Measurements from ENCODE around the gene FHOD1.
A peak's percentile ranks its signal among the peaks of the same experiment; 100 is the strongest.

FHOD1 gene

DNA sequence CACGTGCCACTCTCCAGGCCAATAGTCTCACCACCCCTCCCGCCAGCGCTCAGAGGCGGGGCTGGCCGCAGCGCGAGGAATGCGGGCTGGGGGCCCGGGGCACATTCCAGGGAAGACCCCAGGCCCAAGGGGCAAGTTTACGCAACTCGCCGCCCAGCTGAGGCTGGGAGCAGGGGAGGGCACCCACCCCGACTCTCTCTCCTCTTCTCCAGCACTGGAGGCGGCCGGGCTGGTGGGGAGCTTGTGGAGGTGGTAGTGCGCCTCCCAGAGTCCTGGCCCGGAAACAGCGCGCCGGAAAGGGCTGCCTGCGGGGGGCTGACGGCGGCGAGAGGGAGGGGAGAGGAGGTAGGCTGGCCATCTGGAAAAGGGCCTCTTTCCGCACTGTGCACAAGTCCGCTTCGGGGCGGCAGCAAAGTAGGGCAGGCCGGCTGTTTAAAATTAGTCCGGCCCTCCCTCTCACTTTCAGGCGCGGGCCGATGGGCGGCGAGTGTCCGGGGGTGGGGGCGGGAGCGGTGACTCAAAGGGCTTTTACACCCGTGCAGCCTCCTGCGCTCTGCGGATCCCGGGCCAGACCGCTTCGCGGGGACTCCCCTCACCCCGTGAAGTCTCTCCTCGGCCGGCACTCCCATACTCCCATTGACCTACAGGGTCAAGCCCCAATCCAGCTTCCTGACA lies 1.1 kb downstream of the FHOD1 start (continued):
- TF ChIP-seq, protein P1, sequence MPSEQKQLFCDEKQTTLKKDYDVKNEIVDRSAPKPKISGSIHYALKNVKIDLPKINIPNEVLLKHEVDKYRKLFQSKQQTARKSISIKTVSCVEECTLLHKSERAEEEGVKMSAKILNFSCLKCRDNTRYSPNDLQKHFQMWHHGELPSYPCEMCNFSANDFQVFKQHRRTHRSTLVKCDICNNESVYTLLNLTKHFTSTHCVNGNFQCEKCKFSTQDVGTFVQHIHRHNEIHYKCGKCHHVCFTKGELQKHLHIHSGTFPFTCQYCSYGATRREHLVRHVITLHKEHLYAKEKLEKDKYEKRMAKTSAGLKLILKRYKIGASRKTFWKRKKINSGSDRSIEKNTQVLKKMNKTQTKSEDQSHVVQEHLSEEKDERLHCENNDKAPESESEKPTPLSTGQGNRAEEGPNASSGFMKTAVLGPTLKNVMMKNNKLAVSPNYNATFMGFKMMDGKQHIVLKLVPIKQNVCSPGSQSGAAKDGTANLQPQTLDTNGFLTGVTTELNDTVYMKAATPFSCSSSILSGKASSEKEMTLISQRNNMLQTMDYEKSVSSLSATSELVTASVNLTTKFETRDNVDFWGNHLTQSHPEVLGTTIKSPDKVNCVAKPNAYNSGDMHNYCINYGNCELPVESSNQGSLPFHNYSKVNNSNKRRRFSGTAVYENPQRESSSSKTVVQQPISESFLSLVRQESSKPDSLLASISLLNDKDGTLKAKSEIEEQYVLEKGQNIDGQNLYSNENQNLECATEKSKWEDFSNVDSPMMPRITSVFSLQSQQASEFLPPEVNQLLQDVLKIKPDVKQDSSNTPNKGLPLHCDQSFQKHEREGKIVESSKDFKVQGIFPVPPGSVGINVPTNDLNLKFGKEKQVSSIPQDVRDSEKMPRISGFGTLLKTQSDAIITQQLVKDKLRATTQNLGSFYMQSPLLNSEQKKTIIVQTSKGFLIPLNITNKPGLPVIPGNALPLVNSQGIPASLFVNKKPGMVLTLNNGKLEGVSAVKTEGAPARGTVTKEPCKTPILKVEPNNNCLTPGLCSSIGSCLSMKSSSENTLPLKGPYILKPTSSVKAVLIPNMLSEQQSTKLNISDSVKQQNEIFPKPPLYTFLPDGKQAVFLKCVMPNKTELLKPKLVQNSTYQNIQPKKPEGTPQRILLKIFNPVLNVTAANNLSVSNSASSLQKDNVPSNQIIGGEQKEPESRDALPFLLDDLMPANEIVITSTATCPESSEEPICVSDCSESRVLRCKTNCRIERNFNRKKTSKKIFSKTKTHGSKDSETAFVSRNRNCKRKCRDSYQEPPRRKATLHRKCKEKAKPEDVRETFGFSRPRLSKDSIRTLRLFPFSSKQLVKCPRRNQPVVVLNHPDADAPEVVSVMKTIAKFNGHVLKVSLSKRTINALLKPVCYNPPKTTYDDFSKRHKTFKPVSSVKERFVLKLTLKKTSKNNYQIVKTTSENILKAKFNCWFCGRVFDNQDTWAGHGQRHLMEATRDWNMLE (tag by site-specific recombination; conservative IDR thresholded peaks at IDR 0.05; ENCODE audit: low read depth) = no peak
- TF ChIP-seq ZNF660 (tag by site-specific recombination; IDR thresholded peaks at IDR 0.05) (peak; percentile 69; the same call in 1 of the 2 replicates), ZFHX2 (tag by site-specific recombination; conservative IDR thresholded peaks at IDR 0.05) (peak; percentile 87), KLF16 (tag by site-specific recombination; IDR thresholded peaks at IDR 0.05) (0 out of 2 replicates have a peak, but pooled peaks have one; percentile 75), ZNF473 (tag by site-specific recombination; IDR thresholded peaks at IDR 0.05) (no peak), GFI1B (tag by site-specific recombination; IDR thresholded peaks at IDR 0.05) (no peak), ZXDB (tag by site-specific recombination; IDR thresholded peaks at IDR 0.05) (peak; percentile 76), SP7 (tag by site-specific recombination; IDR thresholded peaks at IDR 0.05) (peak; percentile 75), KLF7 (tag by site-specific recombination; IDR thresholded peaks at IDR 0.05; ENCODE audit: borderline replicate concordance) (peak; percentile 62; the same call in 1 of the 2 replicates), ZIC2 (tag by site-specific recombination; IDR thresholded peaks at IDR 0.05) (peak; percentile 74), ZNF48 (tag by site-specific recombination; IDR thresholded peaks at IDR 0.05) (no peak), ZNF621 (tag by site-specific recombination; IDR thresholded peaks at IDR 0.05) (no peak), ZNF701 (tag by site-specific recombination; IDR thresholded peaks at IDR 0.05) (no peak), ZNF19 (tag by site-specific recombination; IDR thresholded peaks at IDR 0.05; ENCODE audit: low read depth) (no peak), ZNF239 (tag by site-specific recombination; IDR thresholded peaks at IDR 0.05) (no peak), ZNF2 (tag by site-specific recombination; IDR thresholded peaks at IDR 0.05) (no peak), MEIS1 (CRISPR knock-in tag; IDR thresholded peaks at IDR 0.05; ENCODE audit: borderline replicate concordance) (no peak), ZNF837 (tag by site-specific recombination; IDR thresholded peaks at IDR 0.05) (no peak), ZSCAN30 (tag by site-specific recombination; IDR thresholded peaks at IDR 0.05) (0 out of 2 replicates have a peak, but pooled peaks have one; percentile 40), TRIM28 (IDR thresholded peaks at IDR 0.05; ENCODE audit: borderline replicate concordance, low read length) (no peak), ZNF169 (tag by site-specific recombination; IDR thresholded peaks at IDR 0.05) (no peak), GLIS2 (tag by site-specific recombination; IDR thresholded peaks at IDR 0.05) (peak; percentile 97), ZNF670 (tag by site-specific recombination; IDR thresholded peaks at IDR 0.05; ENCODE audit: low read depth) (no peak), ZNF830 (tag by site-specific recombination; IDR thresholded peaks at IDR 0.05; ENCODE audit: low read depth) (no peak)
- TF ChIP-seq, protein P2, sequence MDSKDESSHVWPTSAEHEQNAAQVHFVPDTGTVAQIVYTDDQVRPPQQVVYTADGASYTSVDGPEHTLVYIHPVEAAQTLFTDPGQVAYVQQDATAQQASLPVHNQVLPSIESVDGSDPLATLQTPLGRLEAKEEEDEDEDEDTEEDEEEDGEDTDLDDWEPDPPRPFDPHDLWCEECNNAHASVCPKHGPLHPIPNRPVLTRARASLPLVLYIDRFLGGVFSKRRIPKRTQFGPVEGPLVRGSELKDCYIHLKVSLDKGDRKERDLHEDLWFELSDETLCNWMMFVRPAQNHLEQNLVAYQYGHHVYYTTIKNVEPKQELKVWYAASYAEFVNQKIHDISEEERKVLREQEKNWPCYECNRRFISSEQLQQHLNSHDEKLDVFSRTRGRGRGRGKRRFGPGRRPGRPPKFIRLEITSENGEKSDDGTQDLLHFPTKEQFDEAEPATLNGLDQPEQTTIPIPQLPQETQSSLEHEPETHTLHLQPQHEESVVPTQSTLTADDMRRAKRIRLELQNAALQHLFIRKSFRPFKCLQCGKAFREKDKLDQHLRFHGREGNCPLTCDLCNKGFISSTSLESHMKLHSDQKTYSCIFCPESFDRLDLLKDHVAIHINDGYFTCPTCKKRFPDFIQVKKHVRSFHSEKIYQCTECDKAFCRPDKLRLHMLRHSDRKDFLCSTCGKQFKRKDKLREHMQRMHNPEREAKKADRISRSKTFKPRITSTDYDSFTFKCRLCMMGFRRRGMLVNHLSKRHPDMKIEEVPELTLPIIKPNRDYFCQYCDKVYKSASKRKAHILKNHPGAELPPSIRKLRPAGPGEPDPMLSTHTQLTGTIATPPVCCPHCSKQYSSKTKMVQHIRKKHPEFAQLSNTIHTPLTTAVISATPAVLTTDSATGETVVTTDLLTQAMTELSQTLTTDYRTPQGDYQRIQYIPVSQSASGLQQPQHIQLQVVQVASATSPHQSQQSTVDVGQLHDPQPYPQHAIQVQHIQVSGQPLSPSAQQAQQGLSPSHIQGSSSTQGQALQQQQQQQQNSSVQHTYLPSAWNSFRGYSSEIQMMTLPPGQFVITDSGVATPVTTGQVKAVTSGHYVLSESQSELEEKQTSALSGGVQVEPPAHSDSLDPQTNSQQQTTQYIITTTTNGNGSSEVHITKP (tag by site-specific recombination; IDR thresholded peaks at IDR 0.05) = peak; percentile 76
- TF ChIP-seq, protein P3, sequence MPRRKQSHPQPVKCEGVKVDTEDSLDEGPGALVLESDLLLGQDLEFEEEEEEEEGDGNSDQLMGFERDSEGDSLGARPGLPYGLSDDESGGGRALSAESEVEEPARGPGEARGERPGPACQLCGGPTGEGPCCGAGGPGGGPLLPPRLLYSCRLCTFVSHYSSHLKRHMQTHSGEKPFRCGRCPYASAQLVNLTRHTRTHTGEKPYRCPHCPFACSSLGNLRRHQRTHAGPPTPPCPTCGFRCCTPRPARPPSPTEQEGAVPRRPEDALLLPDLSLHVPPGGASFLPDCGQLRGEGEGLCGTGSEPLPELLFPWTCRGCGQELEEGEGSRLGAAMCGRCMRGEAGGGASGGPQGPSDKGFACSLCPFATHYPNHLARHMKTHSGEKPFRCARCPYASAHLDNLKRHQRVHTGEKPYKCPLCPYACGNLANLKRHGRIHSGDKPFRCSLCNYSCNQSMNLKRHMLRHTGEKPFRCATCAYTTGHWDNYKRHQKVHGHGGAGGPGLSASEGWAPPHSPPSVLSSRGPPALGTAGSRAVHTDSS (tag by site-specific recombination; IDR thresholded peaks at IDR 0.05) = no peak; the same call in 1 of the 2 replicates
- TF ChIP-seq, protein P4, sequence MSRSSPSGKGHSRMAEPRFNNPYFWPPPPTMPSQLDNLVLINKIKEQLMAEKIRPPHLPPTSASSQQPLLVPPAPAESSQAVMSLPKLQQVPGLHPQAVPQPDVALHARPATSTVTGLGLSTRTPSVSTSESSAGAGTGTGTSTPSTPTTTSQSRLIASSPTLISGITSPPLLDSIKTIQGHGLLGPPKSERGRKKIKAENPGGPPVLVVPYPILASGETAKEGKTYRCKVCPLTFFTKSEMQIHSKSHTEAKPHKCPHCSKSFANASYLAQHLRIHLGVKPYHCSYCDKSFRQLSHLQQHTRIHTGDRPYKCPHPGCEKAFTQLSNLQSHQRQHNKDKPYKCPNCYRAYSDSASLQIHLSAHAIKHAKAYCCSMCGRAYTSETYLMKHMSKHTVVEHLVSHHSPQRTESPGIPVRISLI (tag by site-specific recombination; IDR thresholded peaks at IDR 0.05) = no peak

Measured in HEK293 (cell line).